Mucosa of descending colon (tissue), 3 donors: ENCODE data around the gene KCND3. TPM values are rescaled to one million over a fixed set of nuclear protein-coding genes. Genes with fewer than 3 reads are reported as not detected.

Experiments
- ATAC-seq: fragments of 200-7000 bp; cut with Tn5 transposase; one replicate; pipeline ENCODE4 v1.9.1; 2020; ENCODE audit warnings: mild to moderate bottlenecking, moderate library complexity
- DNase-seq, 3 donors: peaks; one replicate each; pipeline ENCODE4 v3.0.0-alpha.2; 2020
- H3K36me3 ChIP-seq: fragments of 200-600 bp; one replicate; pipeline ENCODE4 v1.8.0; 2021; ENCODE audit warnings: low read depth, mild to moderate bottlenecking
- H3K4me1 ChIP-seq: fragments of 200-600 bp; one replicate; pipeline ENCODE4 v1.8.0; 2021; ENCODE audit warnings: low read depth, mild to moderate bottlenecking
- H3K4me3 ChIP-seq: fragments of 200-600 bp; one replicate; pipeline ENCODE4 v1.8.0; 2021; ENCODE audit warnings: mild to moderate bottlenecking
- H3K9me3 ChIP-seq: fragments of 200-600 bp; one replicate; pipeline ENCODE4 v1.8.0; 2021; ENCODE audit warnings: mild to moderate bottlenecking
- CTCF ChIP-seq: fragments of 200-600 bp; IDR thresholded peaks from one replicate; pipeline ENCODE4 v1.8.0; 2022; ENCODE audit warnings: antibody characterized with exemption, mild to moderate bottlenecking
- intact Hi-C, 2 donors: fragments of 100-400 bp; cut with DNase I in 1 of 2; cut with micrococcal nuclease in 1 of 2; formaldehyde crosslinking; loops; one replicate each; pipeline versions ENCODE4 v1.11.0 to v1.11.1; 2022; cut with DNase I, micrococcal nuclease
- total RNA-seq, 3 donors: library from RNA; stranded (reverse); fragmentation: NEBNext Ultra II Directional in 2 of 3; extraction: Animal tissue kit (Norgen Biotek cat#: 25700) in 2 of 3; gene quantifications; one replicate each; pipeline versions ENCODE4 v1.2.1 to v1.2.4, GENCODE V29; 2021 to 2023
- donor health status: DM: no; HTN: no; CAD: no; lungs with moderate emphysema.
- donor health status: DM: no; HTN: no; CAD: no.
- donor health status: DM: no; HTN: yes; CAD: no.

The KCND3 gene
- total RNA-seq, 3 donors from 2014 or later, result 1.2 to 10.3 (median 5.5) TPM

GRCh38 chr1:111904478-111905218 lies 84.8 kb downstream of the KCND3 start:
- H3K4me1 ChIP-seq, result no peaks in the 10 kb centered on the region
- ATAC-seq (no peak), DNase-seq (no peak)
- H3K36me3 ChIP-seq, result no peaks in the 10 kb centered on the region
- intact Hi-C loops, result no loop called here
- H3K4me3 ChIP-seq, result no peak overlapping the region
- no peaks in the 10 kb centered on the region for H3K9me3 ChIP-seq
- no peak for TF ChIP-seq CTCF

- ATAC-seq (no peak), DNase-seq (no peak)
- no peak overlapping the region for H3K4me3 ChIP-seq
- intact Hi-C loops, result no loop called here
- H3K4me1 ChIP-seq, result no peaks in the 10 kb centered on the region
- H3K9me3 ChIP-seq, result no peaks in the 10 kb centered on the region
- no peak for TF ChIP-seq CTCF
- H3K36me3 ChIP-seq, result no peaks in the 10 kb centered on the region
These were observed 85.5 kb downstream of the KCND3 start for GRCh38 chr1:111903871-111904449.

GRCh38 chr1:111903148-111903870 lies 86.2 kb downstream of the KCND3 start:
- no peak for ATAC-seq
- Histone ChIP-seq H3K9me3 (no peaks in the 10 kb centered on the region), H3K4me3 (no peak overlapping the region), H3K36me3 (no peaks in the 10 kb centered on the region), H3K4me1 (no peaks in the 10 kb centered on the region)
- intact Hi-C loops, result no loop called here
- no peak for TF ChIP-seq CTCF
- no peak for DNase-seq

GRCh38 chr1:111895469-111895868 lies 94.0 kb downstream of the KCND3 start:
- Histone ChIP-seq H3K4me3 (no peak overlapping the region), H3K9me3 (no peaks in the 10 kb centered on the region), H3K4me1 (no peaks in the 10 kb centered on the region), H3K36me3 (no peaks in the 10 kb centered on the region)
- ATAC-seq, result no peak
- no peak for TF ChIP-seq CTCF
- no peak for DNase-seq
- intact Hi-C loops, result no loop called here

- ATAC-seq (no peak), DNase-seq (no peak)
- Histone ChIP-seq H3K4me3 (no peak overlapping the region), H3K4me1 (no peaks in the 10 kb centered on the region), H3K9me3 (no peaks in the 10 kb centered on the region), H3K36me3 (no peaks in the 10 kb centered on the region)
- intact Hi-C loops, result no loop called here
- TF ChIP-seq CTCF, result no peak
These were observed 94.5 kb downstream of the KCND3 start for GRCh38 chr1:111895017-111895416.
